GM21825 (cell line): ENCODE measurements around the gene POMGNT1.
"Not testable (repeated sequence)": the region's sequence is repeated elsewhere in the genome, so short reads cannot be mapped to it uniquely, and the experiment has no call there.

Experiments used
- ATAC-seq: cut with Tn5 transposase; IDR thresholded peaks from one replicate; pipeline ENCODE4 v1.9.1; 2021; ENCODE audit warnings: mild to moderate bottlenecking, moderate library complexity; ENCODE audit not compliant: unreplicated experiment

The POMGNT1 gene

GRCh38 chr1:46197964-46198811 is at the start of gene POMGNT1:
TSS of gene POMGNT1 (minus strand) at chr1:46198434. CDS start at chr1:46197821, 613 bp downstream.
- ATAC-seq: peak; percentile 85

GRCh38 chr1:46247436-46248121 is 49.3 kb upstream of the POMGNT1 start, which contains the start of gene RAD54L:
TSS of gene RAD54L (plus strand) at chr1:46247763. CDS start at chr1:46248406, 643 bp downstream.
- peak; percentile 87 for ATAC-seq

- peak; percentile 45 for ATAC-seq
Measured at GRCh38 chr1:46246548-46247435, 48.6 kb upstream of the POMGNT1 start.

GRCh38 chr1:46246136-46246535 is 47.9 kb upstream of the POMGNT1 start:
- not testable (repeated sequence) for ATAC-seq

- ATAC-seq: no peak
Measured at GRCh38 chr1:46244656-46245371, 46.6 kb upstream of the POMGNT1 start.

- ATAC-seq: not testable (repeated sequence)
Measured at GRCh38 chr1:46243831-46244230, 45.6 kb upstream of the POMGNT1 start.

GRCh38 chr1:46242918-46243317 is 44.7 kb upstream of the POMGNT1 start:
- no peak for ATAC-seq

GRCh38 chr1:46241733-46242132 is 43.5 kb upstream of the POMGNT1 start:
- not testable (repeated sequence) for ATAC-seq

- ATAC-seq: not testable (repeated sequence)
Measured at GRCh38 chr1:46238865-46239264, 40.6 kb upstream of the POMGNT1 start.

- ATAC-seq: no peak
Measured at GRCh38 chr1:46236882-46237281, 38.6 kb upstream of the POMGNT1 start.

- not testable (repeated sequence) for ATAC-seq
Measured at GRCh38 chr1:46231231-46231630, 33.0 kb upstream of the POMGNT1 start.

- ATAC-seq: no peak
Measured at GRCh38 chr1:46224966-46225365, 26.7 kb upstream of the POMGNT1 start.

- ATAC-seq: peak; percentile 68
Measured at GRCh38 chr1:46223472-46223943, 25.3 kb upstream of the POMGNT1 start.

- not testable (repeated sequence) for ATAC-seq
Measured at GRCh38 chr1:46223055-46223454, 24.8 kb upstream of the POMGNT1 start.

GRCh38 chr1:46221749-46222148 is 23.5 kb upstream of the POMGNT1 start:
- ATAC-seq: no peak

GRCh38 chr1:46220808-46221207 is 22.6 kb upstream of the POMGNT1 start:
- ATAC-seq: no peak

- no peak for ATAC-seq
Measured at GRCh38 chr1:46219551-46220520, 21.6 kb upstream of the POMGNT1 start.

- ATAC-seq: no peak
Measured at GRCh38 chr1:46218443-46218842, 20.2 kb upstream of the POMGNT1 start.

- no peak for ATAC-seq
Measured at GRCh38 chr1:46215504-46215903, 17.3 kb upstream of the POMGNT1 start.
